Left lung (tissue), 10 donors: ENCODE data around the gene GPHN. TPM values are rescaled to one million over a fixed set of nuclear protein-coding genes. Genes with fewer than 3 reads are reported as not detected.

Experiments
- ATAC-seq: fragments of 200-7000 bp; cut with Tn5 transposase; one replicate; pipeline ENCODE4 v1.9.1; 2020; ENCODE audit warnings: moderate library complexity
- DNase-seq, 4 donors: peaks; one replicate each; pipeline ENCODE4 v3.0.0-alpha.2; 2013 to 2020
- H3K27ac ChIP-seq, 2 donors: fragments of 200-600 bp; sonication (generic) in 1 of 2; one replicate each; pipeline versions ENCODE4 v1.5.0 to v1.8.0; 2020 to 2021
- H3K27me3 ChIP-seq, 2 donors: fragments of 200-600 bp; sonication (generic) in 1 of 2; one replicate each; pipeline versions ENCODE4 v1.5.0 to v1.8.0; 2020 to 2021
- H3K36me3 ChIP-seq, 2 donors: fragments of 200-600 bp; sonication (generic) in 1 of 2; one replicate each; pipeline versions ENCODE4 v1.5.0 to v1.8.0; 2020 to 2021
- H3K4me1 ChIP-seq, 2 donors: fragments of 200-600 bp; one replicate each; pipeline ENCODE4 v1.8.0; 2021
- H3K4me3 ChIP-seq, 2 donors: fragments of 200-600 bp; sonication (generic) in 1 of 2; one replicate each; pipeline versions ENCODE4 v1.5.0 to v1.8.0; 2020 to 2021; ENCODE audit warnings: mild to moderate bottlenecking in 1 of 2
- H3K9me3 ChIP-seq, 2 donors: fragments of 200-600 bp; sonication (generic) in 1 of 2; one replicate each; pipeline versions ENCODE4 v1.5.0 to v1.8.0; 2020 to 2021
- CTCF ChIP-seq, 2 donors: fragments of 200-600 bp; sonication (generic) in 1 of 2; IDR thresholded peaks; one replicate each; pipeline versions ENCODE4 v1.5.0 to v1.8.0; 2021; ENCODE audit warnings: antibody characterized with exemption in 2 of 2
- intact Hi-C, 2 donors: fragments of 100-400 bp; cut with DNase I; formaldehyde crosslinking; loops; one replicate each; pipeline versions ENCODE4 v1.11.2 to v1.14.2; 2022
- polyA plus RNA-seq, 6 donors: library from polyadenylated mRNA; unstranded; fragments of 120-200 nt; gene quantifications; one replicate each; pipeline ENCODE4 v1.2.1, GENCODE V29; 2013; ENCODE audit not compliant: insufficient read length in 6 of 6
- total RNA-seq, 2 donors: library from RNA; stranded (reverse); fragmentation: NEBNext Ultra II Directional; extraction: Animal tissue kit (Norgen Biotek cat#: 25700); gene quantifications; one replicate each; pipeline ENCODE4 v1.2.1, GENCODE V29; 2021
- donor health status: DM: no; HTN: yes; CAD: no.
- donor health status: DM: no; HTN: no; CAD: no.

Gene GPHN
- total and polyA plus RNA-seq, 8 donors, result 22.6 to 31.1 (median 25.7) TPM

GRCh38 chr14:67137744-67138371 is 629.9 kb downstream of the GPHN start:
- intact Hi-C loops, result no loop called here
- TF ChIP-seq CTCF (IDR thresholded peaks at IDR 0.05), result no peak

GRCh38 chr14:67140556-67140955 is 632.6 kb downstream of the GPHN start:
- no peaks in the 10 kb centered on the region for H3K4me1 ChIP-seq
- H3K9me3 ChIP-seq, result no peaks in the 10 kb centered on the region
- H3K27ac ChIP-seq, result no peak overlapping the region
- intact Hi-C loops, result no loop called here
- H3K27me3 ChIP-seq, result no peaks in the 10 kb centered on the region
- DNase-seq (no peak), ATAC-seq (no peak)
- H3K4me3 ChIP-seq, result no peak overlapping the region
- H3K36me3 ChIP-seq, result peaks cover 0 to 6% of the 10 kb centered on the region in 2 donors
- no peak for TF ChIP-seq CTCF (IDR thresholded peaks at IDR 0.05)

More at GRCh38 chr14:67137744-67138371, 629.9 kb downstream of the GPHN start:
- Histone ChIP-seq H3K27ac (no peak overlapping the region), H3K36me3 (no peaks in the 10 kb centered on the region), H3K9me3 (no peaks in the 10 kb centered on the region), H3K4me3 (no peak overlapping the region), H3K4me1 (no peaks in the 10 kb centered on the region), H3K27me3 (no peaks in the 10 kb centered on the region)
- ATAC-seq (no peak), DNase-seq (peak in 1 of 4 donors; percentile 7)

GRCh38 chr14:67141146-67141900 is 633.4 kb downstream of the GPHN start:
- H3K27ac ChIP-seq, result no peak overlapping the region
- H3K36me3 ChIP-seq, result peaks cover 0 to 6% of the 10 kb centered on the region in 2 donors
- no peaks in the 10 kb centered on the region for H3K4me1 ChIP-seq
- H3K9me3 ChIP-seq, result no peaks in the 10 kb centered on the region
- no peak overlapping the region for H3K4me3 ChIP-seq
- no peak for TF ChIP-seq CTCF (IDR thresholded peaks at IDR 0.05)
- ATAC-seq (no peak), DNase-seq (no peak)
- intact Hi-C loops, result no loop called here
- H3K27me3 ChIP-seq, result no peaks in the 10 kb centered on the region

- intact Hi-C loops, result no loop called here
- Histone ChIP-seq H3K27me3 (no peaks in the 10 kb centered on the region), H3K27ac (no peak overlapping the region), H3K9me3 (no peaks in the 10 kb centered on the region), H3K36me3 (no peaks in the 10 kb centered on the region), H3K4me1 (no peaks in the 10 kb centered on the region), H3K4me3 (no peak overlapping the region)
- TF ChIP-seq CTCF (IDR thresholded peaks at IDR 0.05), result no peak
- DNase-seq, result no peak
- ATAC-seq, result no peak
Observed at GRCh38 chr14:67151082-67151666, 643.2 kb downstream of the GPHN start.

- no peaks in the 10 kb centered on the region for H3K4me1 ChIP-seq
- H3K36me3 ChIP-seq, result no peaks in the 10 kb centered on the region
- H3K4me3 ChIP-seq, result no peak overlapping the region
- H3K9me3 ChIP-seq, result no peaks in the 10 kb centered on the region
- intact Hi-C loops, result no loop called here
- H3K27ac ChIP-seq, result no peak overlapping the region
- no peak for TF ChIP-seq CTCF (IDR thresholded peaks at IDR 0.05)
- ATAC-seq (no peak), DNase-seq (no peak)
- H3K27me3 ChIP-seq, result no peaks in the 10 kb centered on the region
Observed at GRCh38 chr14:67158566-67158965, 650.6 kb downstream of the GPHN start.
